ENCODE results near the gene GRB10. TPM values are rescaled to one million over a fixed set of nuclear protein-coding genes. Genes with fewer than 3 reads are reported as not detected.

Gene GRB10
- total RNA-seq, 4 donors from 2014 or later: 54.0 to 69.1 (median 61.6) TPM

DNA sequence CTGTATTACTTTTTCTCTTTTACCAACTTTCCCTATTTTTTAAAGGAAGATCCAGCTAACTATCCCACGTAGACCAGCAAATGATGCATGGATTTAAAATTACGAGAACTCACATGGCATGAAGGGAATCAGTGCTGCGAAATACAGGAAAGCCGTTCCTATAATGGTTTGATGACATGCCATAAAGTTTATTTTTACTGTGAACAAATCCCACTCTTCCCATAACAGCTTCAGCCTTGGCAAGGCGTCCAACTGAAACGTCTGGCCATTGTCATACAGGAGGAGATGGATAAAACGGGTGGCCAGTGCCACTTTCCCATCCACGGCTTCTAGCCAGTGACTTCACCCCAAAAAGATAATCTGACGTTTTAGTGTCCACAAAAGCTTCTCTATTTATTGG, 111.3 kb downstream of the GRB10 start:
- peaks cover 40 to 50% (median 45%) of the 10 kb centered on the region in 4 donors for H3K4me1 ChIP-seq
- 61% methylated on average over 9 of the region's 9 CpGs for WGBS
- H3K36me3 ChIP-seq: peaks cover 0 to 49% (median 31%) of the 10 kb centered on the region in 4 donors
- no peak overlapping the region for H3K4me3 ChIP-seq
- no peaks in the 10 kb centered on the region for H3K27me3 ChIP-seq
- intact Hi-C loops (cut with DNase I): no loop called here
- TF ChIP-seq, protein P1, sequence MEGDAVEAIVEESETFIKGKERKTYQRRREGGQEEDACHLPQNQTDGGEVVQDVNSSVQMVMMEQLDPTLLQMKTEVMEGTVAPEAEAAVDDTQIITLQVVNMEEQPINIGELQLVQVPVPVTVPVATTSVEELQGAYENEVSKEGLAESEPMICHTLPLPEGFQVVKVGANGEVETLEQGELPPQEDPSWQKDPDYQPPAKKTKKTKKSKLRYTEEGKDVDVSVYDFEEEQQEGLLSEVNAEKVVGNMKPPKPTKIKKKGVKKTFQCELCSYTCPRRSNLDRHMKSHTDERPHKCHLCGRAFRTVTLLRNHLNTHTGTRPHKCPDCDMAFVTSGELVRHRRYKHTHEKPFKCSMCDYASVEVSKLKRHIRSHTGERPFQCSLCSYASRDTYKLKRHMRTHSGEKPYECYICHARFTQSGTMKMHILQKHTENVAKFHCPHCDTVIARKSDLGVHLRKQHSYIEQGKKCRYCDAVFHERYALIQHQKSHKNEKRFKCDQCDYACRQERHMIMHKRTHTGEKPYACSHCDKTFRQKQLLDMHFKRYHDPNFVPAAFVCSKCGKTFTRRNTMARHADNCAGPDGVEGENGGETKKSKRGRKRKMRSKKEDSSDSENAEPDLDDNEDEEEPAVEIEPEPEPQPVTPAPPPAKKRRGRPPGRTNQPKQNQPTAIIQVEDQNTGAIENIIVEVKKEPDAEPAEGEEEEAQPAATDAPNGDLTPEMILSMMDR (IDR thresholded peaks at IDR 0.05): no peak
- TF ChIP-seq POLR2A (IDR thresholded peaks at IDR 0.05; ENCODE audit: low read depth) (no peak), POLR2AphosphoS5 (IDR thresholded peaks at IDR 0.05) (no peak), EP300 (IDR thresholded peaks at IDR 0.05) (no peak)
- DNase-seq (ENCODE audit: extremely low spot score): no peak
- no peak overlapping the region for H3K27ac ChIP-seq (replicated peaks in 1 of 4)
- H3K9me3 ChIP-seq: no peaks in the 10 kb centered on the region

DNA sequence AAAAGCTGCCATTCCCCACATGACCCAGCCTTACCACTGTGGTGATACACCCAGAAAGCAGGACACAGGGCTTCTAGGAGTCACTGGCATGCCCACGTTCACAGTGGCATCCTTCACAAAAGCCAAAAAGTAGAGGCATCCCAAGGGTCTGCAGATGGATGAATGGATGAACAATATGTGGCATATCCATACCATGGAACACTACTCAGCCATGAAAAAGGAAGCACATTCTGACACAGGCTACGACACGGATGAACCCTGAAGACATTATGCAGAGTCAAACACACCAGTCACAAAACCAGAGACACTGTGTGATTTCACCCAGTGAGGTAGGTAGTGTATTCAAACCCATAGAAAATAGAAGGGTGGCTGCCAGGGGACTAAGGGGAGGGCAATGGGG, 112.8 kb downstream of the GRB10 start:
- H3K36me3 ChIP-seq: peaks cover 0 to 45% (median 32%) of the 10 kb centered on the region in 4 donors
- no peaks in the 10 kb centered on the region for H3K9me3 ChIP-seq
- TF ChIP-seq POLR2A (IDR thresholded peaks at IDR 0.05; ENCODE audit: low read depth) (no peak), POLR2AphosphoS5 (IDR thresholded peaks at IDR 0.05) (no peak), EP300 (IDR thresholded peaks at IDR 0.05) (no peak)
- TF ChIP-seq, protein P1 (IDR thresholded peaks at IDR 0.05): no peak
- 33% methylated on average over 3 of the region's 3 CpGs for WGBS
- DNase-seq (ENCODE audit: extremely low spot score): no peak
- no peak overlapping the region for H3K4me3 ChIP-seq
- H3K4me1 ChIP-seq: peaks cover 40 to 50% (median 47%) of the 10 kb centered on the region in 4 donors
- no peaks in the 10 kb centered on the region for H3K27me3 ChIP-seq
- peak overlapping the region in 1 of 4 donors; percentile 72 for H3K27ac ChIP-seq (replicated peaks in 1 of 4)
- intact Hi-C loops (cut with DNase I): loop anchor here (10.0 kb wide), 1 partner anchor 645 kb away; the partner anchor contains the start of gene COBL

DNA sequence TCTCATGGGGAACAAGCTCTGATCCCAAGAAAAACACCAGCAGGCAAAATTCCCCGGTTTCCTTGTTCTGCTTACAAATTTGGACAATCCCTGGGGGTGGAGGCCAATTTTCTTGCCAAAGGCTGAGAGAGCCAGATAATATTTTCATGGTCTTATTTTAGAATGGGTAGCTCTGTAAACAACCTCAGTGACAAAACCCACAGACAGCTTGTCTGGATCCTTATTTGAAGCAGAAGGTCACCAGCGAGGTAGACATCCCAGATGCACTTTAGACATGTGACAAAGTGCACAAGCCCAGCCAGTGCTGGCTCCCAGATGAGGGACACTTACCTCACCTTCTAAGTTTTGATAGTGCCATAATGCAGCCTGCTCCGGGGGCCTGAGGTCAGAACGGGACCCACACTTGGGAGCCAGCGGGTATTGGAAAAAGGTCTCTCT, 114.9 kb downstream of the GRB10 start:
- H3K9me3 ChIP-seq: no peaks in the 10 kb centered on the region
- H3K27me3 ChIP-seq: no peaks in the 10 kb centered on the region
- H3K27ac ChIP-seq (replicated peaks in 1 of 4): peak overlapping the region; percentile 66 to 76 (median 71)
- TF ChIP-seq EP300 (IDR thresholded peaks at IDR 0.05): no peak
- peak; percentile 44 to 53 for TF ChIP-seq POLR2AphosphoS5 (IDR thresholded peaks at IDR 0.05)
- no peak overlapping the region for H3K4me3 ChIP-seq
- H3K4me1 ChIP-seq: peaks cover 56 to 64% (median 61%) of the 10 kb centered on the region in 4 donors
- no peak for DNase-seq (ENCODE audit: extremely low spot score)
- WGBS: 48% methylated on average over 4 of the region's 5 CpGs
- intact Hi-C loops (cut with DNase I): loop anchor here (10.0 kb wide), 1 partner anchor 647 kb away; the partner anchor contains the start of gene COBL
- peaks cover 0 to 36% (median 16%) of the 10 kb centered on the region in 4 donors for H3K36me3 ChIP-seq

DNA sequence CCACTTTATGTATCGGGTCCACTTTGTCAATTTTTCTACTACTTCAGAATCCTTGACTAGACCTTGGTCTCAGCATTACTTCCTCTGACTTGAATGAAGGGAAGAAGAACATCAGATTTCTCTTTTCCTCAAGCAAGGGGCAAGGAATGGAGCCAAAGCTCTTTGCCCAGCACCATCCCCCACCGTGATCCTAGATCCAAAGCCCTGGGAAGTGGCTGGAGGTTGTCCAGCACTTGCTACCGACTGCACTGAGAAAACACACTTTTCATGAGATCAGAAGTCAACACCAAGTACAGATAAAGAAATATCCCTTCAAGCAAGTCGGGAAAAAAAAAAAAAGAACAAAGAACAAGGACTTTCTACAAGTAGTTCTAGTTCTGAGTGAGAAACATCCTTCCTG, 115.4 kb downstream of the GRB10 start:
- intact Hi-C loops (cut with DNase I): loop anchor here (10.0 kb wide), 1 partner anchor 647 kb away; the partner anchor contains the start of gene COBL
- WGBS: 47% methylated on average over 4 of the region's 4 CpGs
- H3K27ac ChIP-seq (replicated peaks in 1 of 4): peak overlapping the region; percentile 66 to 76 (median 71)
- H3K4me3 ChIP-seq: no peak overlapping the region
- H3K36me3 ChIP-seq: peaks cover 0 to 31% (median 12%) of the 10 kb centered on the region in 4 donors
- no peak for DNase-seq (ENCODE audit: extremely low spot score)
- no peaks in the 10 kb centered on the region for H3K27me3 ChIP-seq
- H3K4me1 ChIP-seq: peaks cover 59 to 68% (median 65%) of the 10 kb centered on the region in 4 donors
- no peaks in the 10 kb centered on the region for H3K9me3 ChIP-seq
- TF ChIP-seq EP300 (IDR thresholded peaks at IDR 0.05) (no peak), POLR2AphosphoS5 (IDR thresholded peaks at IDR 0.05) (no peak), POLR2A (IDR thresholded peaks at IDR 0.05; ENCODE audit: low read depth) (no peak)
- TF ChIP-seq, protein P1 (IDR thresholded peaks at IDR 0.05): no peak

DNA sequence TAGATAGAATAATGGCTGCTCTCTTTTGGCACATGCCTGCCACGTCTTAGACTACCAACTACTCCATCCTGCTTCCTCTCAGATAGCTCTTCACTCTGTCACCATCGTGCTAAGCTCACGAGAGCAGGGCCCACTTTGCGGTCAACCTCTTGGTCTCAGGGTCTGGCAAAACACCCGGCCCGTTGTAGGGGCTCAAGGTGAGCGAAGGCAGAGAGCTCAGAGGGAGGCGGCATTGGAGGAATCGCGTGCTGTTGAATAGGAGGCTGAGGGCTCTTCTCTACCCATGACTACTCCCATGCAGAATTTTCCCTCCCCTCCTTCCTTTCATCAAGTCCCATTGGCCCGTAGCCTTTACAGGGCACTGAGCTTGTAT, 116.6 kb downstream of the GRB10 start:
- H3K4me3 ChIP-seq: no peak overlapping the region
- H3K36me3 ChIP-seq: peaks cover 0 to 24% (median 11%) of the 10 kb centered on the region in 4 donors
- H3K4me1 ChIP-seq: peaks cover 70 to 80% (median 76%) of the 10 kb centered on the region in 4 donors
- 96% methylated on average over 11 of the region's 11 CpGs for WGBS
- no peak for DNase-seq (ENCODE audit: extremely low spot score)
- TF ChIP-seq POLR2A (IDR thresholded peaks at IDR 0.05; ENCODE audit: low read depth): no peak
- TF ChIP-seq, protein P1 (IDR thresholded peaks at IDR 0.05): no peak
- TF ChIP-seq POLR2AphosphoS5 (IDR thresholded peaks at IDR 0.05): no peak
- no peak for TF ChIP-seq EP300 (IDR thresholded peaks at IDR 0.05)
- H3K27ac ChIP-seq (replicated peaks in 1 of 4): peak overlapping the region in 1 of 4 donors; percentile 13
- intact Hi-C loops (cut with DNase I): loop anchor here (10.0 kb wide), 1 partner anchor 649 kb away; the partner anchor contains the start of gene COBL
- no peaks in the 10 kb centered on the region for H3K27me3 ChIP-seq
- H3K9me3 ChIP-seq: no peaks in the 10 kb centered on the region
